Stimulated activated CD4-positive, alpha-beta T cell treated with anti-CD3 and anti-CD28 coated beads, Interleukin-12 subunit alpha, Interleukin-12 subunit beta, amount 100 ng/mL, for 48 hours (primary cell): ENCODE measurements around the gene GOLGA6L9.
A peak's percentile ranks its signal among the peaks of the same experiment; 100 is the strongest.
"Not testable (repeated sequence)": the region's sequence is repeated elsewhere in the genome, so short reads cannot be mapped to it uniquely, and the experiment has no call there.

ENCODE experiments used
- DNase-seq, 3 donors: peaks; one replicate each; pipeline ENCODE4 v3.0.0-alpha.2; 2020; ENCODE audit warnings: low read depth in 2 of 3, low spot score in 1 of 3

The GOLGA6L9 gene, protein sequence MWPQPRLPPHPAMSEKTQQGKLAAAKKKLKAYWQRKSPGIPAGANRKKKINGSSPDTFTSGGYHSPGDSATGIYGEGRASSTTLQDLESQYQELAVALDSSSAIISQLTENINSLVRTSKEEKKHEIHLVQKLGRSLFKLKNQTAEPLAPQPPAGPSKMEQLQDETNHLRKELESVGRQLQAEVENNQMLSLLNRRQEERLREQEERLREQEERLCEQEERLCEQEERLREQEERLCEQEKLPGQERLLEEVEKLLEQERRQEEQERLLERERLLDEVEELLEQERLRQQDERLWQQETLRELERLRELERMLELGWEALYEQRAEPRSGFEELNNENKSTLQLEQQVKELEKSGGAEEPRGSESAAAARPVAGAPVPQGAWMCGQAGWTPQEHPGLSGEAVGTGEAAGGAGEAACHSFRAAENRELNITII

GRCh38 chr15:82429693-82430092 lies at the start of gene GOLGA6L9:
TSS of gene GOLGA6L9 (plus strand) at chr15:82429816. CDS start at chr15:82430080, 264 bp downstream.
- DNase-seq = not testable (repeated sequence)

GRCh38 chr15:82381330-82381955 lies 48.2 kb upstream of the GOLGA6L9 start:
- DNase-seq = not testable (repeated sequence)

- DNase-seq = not testable (repeated sequence)
These were observed 42.4 kb upstream of the GOLGA6L9 start for GRCh38 chr15:82387209-82387608.

DNA sequence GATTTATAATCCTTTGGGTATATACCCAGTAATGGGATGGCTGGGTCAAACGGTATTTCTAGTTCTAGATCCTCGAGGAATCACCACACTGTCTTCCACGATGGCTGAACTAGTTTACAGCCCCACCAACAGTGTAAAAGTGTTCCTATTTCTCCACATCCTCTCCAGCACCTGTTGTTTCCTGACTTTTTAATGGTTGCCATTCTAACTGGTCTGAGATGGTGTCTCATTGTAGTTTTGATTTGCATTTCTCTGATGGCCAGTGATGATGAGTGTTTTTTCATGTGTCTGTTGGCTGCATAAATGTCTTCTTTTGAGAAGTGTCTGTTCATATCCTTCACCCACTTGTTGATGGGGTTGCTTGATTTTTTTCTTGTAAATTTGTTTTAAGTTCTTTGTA lies 39.5 kb upstream of the GOLGA6L9 start:
- not testable (repeated sequence) for DNase-seq

- DNase-seq = not testable (repeated sequence)
These were observed 37.5 kb upstream of the GOLGA6L9 start for GRCh38 chr15:82392077-82392476.

DNA sequence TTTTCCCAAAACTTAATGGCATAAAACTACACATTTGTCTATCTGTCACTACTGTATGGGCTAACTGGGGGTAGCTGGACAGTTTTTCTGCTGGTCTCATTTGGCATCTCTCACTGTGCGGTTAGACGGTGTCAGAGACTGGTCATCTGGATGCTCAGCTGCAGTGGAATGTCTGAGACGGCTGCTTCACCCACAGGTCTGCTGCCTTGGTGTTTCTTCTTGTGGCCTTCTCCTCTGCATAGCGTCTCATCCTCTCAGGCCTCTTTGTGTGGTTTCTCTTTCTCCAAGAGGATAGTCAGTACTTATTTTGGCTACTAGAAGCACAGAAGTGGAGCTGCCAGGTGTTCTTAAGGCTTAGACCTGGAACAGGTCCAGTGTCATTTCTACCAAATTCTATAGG lies 35.9 kb upstream of the GOLGA6L9 start:
- no peak for DNase-seq

DNA sequence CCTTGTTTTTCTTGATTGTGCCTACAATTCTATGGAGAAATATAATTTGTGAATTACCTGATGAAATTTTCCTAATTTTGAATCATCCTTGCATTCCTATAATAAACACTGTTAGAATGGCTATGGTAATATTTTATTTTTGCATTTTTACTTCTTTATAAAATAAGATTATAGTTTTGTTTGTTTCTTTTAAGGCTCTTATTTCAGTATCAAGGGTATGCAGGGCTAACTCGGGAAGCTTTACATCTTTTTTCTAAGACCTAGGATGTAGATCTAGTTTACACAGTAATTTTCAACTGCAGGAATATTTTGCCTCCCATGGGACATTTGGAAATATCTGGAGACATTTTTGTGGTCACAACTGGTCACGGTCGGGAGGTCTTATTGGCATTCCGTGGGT lies 33.8 kb upstream of the GOLGA6L9 start:
- not testable (repeated sequence) for DNase-seq

DNA sequence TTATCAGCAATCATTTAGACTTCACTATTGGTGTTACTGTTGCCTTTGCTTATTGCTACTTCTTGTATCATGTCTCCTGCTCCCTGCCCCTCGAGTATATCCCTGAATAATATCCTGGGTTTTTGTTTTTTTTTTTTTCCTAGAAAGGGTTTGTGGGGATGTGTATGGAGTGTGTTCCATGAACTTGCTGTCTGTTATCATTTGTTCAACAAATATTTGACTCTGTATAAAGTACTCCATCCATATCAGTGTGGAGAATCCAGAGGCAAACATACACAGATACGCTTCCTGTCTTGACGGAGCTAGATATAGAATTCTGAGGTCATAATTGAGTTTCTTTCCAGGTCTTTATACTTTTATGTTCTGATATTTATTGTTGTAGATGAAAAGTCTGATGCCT lies 31.8 kb upstream of the GOLGA6L9 start:
- no peak for DNase-seq

- DNase-seq = no peak
These were observed 30.8 kb upstream of the GOLGA6L9 start for GRCh38 chr15:82398785-82399184.

GRCh38 chr15:82399366-82400103 lies 30.1 kb upstream of the GOLGA6L9 start:
- DNase-seq = not testable (repeated sequence)

DNA sequence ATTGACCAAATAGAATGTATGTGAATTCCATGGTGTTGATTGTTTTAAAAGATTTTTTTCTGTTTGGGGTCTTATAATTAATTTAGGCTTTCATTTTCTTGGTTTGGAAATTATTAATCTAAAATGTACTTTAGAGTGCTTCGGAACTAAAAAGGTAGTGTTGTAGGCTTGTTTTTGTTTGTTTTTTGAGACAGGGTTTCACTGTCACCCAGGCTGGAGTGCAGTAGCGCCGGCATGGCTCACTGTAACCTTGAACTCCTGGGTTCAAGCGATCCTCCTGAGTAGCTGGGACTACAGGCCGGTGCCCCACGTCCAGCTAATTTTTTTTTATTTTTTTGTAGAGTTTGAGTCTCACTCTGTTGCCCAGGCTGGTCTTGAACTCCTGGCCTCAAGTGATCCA lies 27.7 kb upstream of the GOLGA6L9 start:
- DNase-seq = not testable (repeated sequence)

DNA sequence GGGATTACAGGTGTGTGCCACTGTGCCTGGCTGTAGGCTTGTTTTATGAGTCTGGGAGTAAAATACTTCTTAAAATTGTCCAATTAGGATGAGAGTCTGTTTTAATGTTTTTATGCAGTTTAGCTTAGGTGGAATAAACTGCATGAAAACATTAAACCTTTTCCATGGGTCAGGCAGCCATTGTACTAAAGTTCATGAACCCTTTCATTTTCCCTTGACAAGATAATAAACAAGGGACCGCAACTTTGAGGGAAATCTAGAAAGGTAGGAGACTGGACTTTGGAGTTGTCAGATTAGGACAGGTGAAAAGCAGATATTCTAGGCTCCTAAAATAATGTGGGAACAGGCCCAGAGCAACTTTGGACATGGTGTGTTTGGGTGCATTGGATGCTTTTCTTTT lies 27.3 kb upstream of the GOLGA6L9 start:
- DNase-seq = not testable (repeated sequence)

DNA sequence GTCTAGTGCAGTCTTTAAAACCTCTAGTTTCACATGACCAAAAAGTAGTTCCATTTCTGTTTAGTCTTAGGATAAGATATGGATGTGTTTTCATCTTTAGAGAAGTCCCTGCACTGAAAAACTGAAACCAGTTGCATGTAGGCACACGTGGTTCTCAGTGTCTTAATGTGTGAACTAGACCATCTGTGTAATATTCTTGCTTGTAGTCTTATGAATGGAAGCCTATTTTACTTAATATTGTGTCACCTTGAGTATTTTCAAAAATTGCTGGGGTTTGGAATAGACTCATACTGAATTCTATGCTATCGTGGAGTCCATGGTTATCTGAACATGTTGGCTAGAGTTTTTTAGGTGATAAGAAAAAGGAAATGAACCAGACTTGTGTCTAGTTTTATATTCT lies 23.4 kb upstream of the GOLGA6L9 start:
- not testable (repeated sequence) for DNase-seq

DNA sequence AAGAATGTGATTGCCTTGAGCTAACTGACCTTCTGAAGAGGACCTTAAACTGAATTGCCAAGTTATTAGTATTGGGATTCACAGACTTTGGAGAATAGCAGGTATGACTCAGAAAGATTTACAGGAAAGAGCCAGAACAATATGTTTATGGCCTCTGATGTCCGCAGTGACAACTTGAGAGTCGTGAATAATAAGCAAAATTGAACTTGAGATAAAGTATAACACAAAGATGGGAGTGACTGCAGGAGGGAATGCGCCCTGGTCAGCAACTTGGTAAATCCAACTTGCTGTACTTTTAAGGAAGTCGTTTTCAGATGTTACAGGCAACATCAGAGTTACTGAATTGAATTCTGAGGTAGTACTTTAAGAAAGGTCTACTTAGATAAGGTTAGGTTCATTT lies 19.3 kb upstream of the GOLGA6L9 start:
- not testable (repeated sequence) for DNase-seq

DNA sequence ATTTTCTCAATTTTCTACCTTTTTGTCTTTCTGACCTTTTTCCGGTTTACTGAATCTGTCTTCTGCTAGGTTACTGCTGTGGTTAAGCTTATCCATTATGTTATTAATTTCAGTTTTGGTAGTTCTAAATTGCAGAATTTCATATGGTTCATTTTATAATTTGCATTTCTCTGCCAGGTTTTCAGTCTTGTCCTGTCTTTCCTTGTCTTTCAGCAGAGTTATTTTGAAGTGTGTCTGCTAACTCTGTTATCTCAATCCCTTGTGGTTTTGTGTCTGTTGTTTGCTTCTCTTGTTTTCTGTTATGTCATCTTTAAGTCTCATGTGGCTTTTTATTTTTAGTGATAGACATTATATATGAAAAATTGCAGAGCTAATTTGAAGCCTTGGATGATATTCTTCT lies 18.0 kb upstream of the GOLGA6L9 start:
- DNase-seq = not testable (repeated sequence)

- not testable (repeated sequence) for DNase-seq
These were observed 15.0 kb upstream of the GOLGA6L9 start for GRCh38 chr15:82414525-82415191.

DNA sequence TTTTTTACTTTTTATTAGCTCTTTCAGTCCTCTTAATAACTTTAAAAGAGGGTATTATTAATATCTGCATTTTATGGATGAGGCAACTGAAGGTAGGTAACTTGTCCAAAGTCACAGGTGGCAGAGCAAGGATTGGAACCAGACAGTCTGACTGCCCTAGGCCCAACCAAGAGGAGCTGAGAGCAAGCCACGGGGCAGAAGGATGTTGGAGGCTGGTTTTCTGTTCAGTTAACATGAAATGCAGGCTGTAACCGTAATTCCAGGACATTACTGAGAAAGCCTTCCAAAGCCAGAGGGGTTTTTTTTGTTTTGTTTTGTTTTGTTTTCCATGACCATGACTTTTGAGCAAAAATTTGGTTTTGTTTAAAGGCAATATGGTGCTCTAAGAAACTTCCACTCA lies 9.1 kb upstream of the GOLGA6L9 start:
- DNase-seq = not testable (repeated sequence)

DNA sequence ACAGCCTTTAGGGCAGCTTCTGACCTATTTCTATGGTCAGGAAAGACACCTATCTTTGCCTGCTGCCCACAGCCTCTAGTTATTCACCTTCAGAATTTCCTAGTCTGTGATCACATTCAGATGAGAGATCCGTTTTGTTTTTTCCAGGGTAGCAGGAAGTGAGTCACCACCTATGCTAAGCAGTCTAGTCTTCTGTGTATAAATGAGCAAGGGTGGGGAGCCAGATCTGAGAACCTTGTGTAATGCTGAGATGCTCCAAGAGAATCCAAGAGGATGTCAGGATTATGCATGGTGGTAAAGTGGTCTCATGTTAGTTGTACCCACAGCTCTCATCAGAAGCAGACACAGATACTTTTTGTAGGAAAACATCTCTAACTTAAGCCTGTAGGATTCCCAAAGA lies 8.7 kb upstream of the GOLGA6L9 start:
- not testable (repeated sequence) for DNase-seq

DNA sequence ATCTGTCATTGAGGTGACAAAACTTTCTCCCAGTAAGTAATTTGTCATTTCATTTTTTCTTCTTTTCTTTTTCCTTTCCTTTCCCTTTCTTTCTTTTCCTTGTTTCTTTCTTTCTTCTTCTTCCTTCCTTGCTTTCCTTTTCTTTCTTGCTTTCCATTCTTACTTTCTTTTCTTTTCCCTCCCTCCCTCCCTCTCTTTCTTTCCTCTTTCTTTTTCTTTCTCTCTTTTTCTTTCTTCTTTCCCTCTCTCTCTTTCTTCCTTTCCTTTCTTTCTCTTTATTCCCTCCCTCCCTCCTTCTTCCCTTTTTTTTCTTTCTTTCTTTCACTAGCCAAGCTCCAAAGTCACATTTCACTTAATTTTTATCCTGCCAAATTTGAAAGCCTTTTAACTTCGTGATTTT lies 2.5 kb upstream of the GOLGA6L9 start:
- not testable (repeated sequence) for DNase-seq

- DNase-seq = peak in 2 of 3 donors; percentile 16 to 29
These were observed 15.8 kb downstream of the GOLGA6L9 start for GRCh38 chr15:82445420-82445819.

DNA sequence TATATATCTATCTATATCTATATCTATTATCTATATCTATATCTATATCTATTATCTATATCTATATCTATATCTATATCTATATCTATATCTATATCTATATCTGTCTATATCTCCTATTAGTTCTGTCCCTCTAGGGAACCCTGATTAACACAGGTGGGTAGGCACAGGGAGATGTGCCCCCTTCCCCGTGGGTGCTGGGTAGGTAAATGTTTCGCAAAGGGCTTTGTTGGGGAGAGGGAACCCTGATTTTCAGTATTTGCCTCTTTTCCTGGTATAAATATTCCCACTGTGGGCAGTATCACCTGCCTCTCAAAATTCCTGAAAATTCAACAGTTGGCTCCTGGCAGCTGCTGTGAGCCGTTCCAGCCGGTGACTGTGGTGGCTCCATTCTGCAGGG lies 27.7 kb downstream of the GOLGA6L9 start:
- not testable (repeated sequence) for DNase-seq
